HEK293 (cell line): ENCODE data around the gene SIDT1.

Experiments used
- CTCF ChIA-PET: fragments of 350-600 bp; formaldehyde crosslinking; extraction: SDS; loops from one replicate; lab custom pipeline; 2021; ENCODE audit warnings: antibody characterized with exemption; lab: Yijun Ruan, JAX
- POLR2A ChIA-PET: fragments of 300-600 bp; formaldehyde crosslinking; extraction: SDS; loops from one replicate; lab custom pipeline; 2020; ENCODE audit warnings: antibody characterized with exemption, inconsistent platforms; lab: Yijun Ruan, JAX
- H3K27ac ChIP-seq: fragments of 200-500 bp; sonication (Bioruptor generic); 2 replicates; pipeline ENCODE4 v1.5.1; 2014; ENCODE audit warnings: low read depth, low read length, control low read depth, inconsistent platforms; ENCODE audit errors: extremely low read depth
- H3K36me3 ChIP-seq, 2 experiments: fragments of 200-500 bp in 1 of 2; sonication (Bioruptor generic) in 1 of 2; 1 replicate in 1 of 2; 2 replicates in 1 of 2; pipeline ENCODE4 v1.5.1; 2014 to 2017; ENCODE audit warnings: inconsistent platforms in 2 of 2, low read length in 2 of 2; ENCODE audit not compliant: control insufficient read depth in 2 of 2, insufficient read depth in 1 of 2
- H3K4me1 ChIP-seq: fragments of 200-500 bp; sonication (Bioruptor generic); 2 replicates; pipeline ENCODE4 v1.5.1; 2014; ENCODE audit warnings: mild to moderate bottlenecking, low read length, inconsistent platforms; ENCODE audit not compliant: control insufficient read depth, insufficient read depth
- H3K4me3 ChIP-seq: 2 replicates; pipeline ENCODE4 v1.5.1; 2011; ENCODE audit warnings: low read depth, mild to moderate bottlenecking, control low read depth, low read length, moderate library complexity
- H3K9me3 ChIP-seq: fragments of 200-500 bp; sonication (Bioruptor generic); 2 replicates; pipeline ENCODE4 v1.5.1; 2014; ENCODE audit warnings: low read depth, low read length, inconsistent platforms; ENCODE audit not compliant: control insufficient read depth, insufficient read depth
- GLI4 ChIP-seq: fragments of 450-650 bp; formaldehyde crosslinking; IDR thresholded peaks from 2 replicates; pipeline ENCODE4 v1.5.1; 2016; ENCODE audit warnings: missing biosample characterization, missing genetic modification characterization
- GLIS1 ChIP-seq: fragments of 450-650 bp; formaldehyde crosslinking; IDR thresholded peaks from 2 replicates; pipeline ENCODE4 v1.5.1; 2016; ENCODE audit warnings: missing biosample characterization, missing genetic modification characterization
- HIC1 ChIP-seq: fragments of 450-650 bp; formaldehyde crosslinking; IDR thresholded peaks from 2 replicates; pipeline ENCODE4 v1.5.1; 2016; ENCODE audit warnings: missing biosample characterization, missing genetic modification characterization
- IKZF3 ChIP-seq: fragments of 450-650 bp; IDR thresholded peaks from 2 replicates; pipeline ENCODE4 v1.5.0; 2018; ENCODE audit warnings: missing biosample characterization, mild to moderate bottlenecking, missing genetic modification characterization, moderate library complexity
- ZFP41 ChIP-seq: fragments of 450-650 bp; formaldehyde crosslinking; IDR thresholded peaks from 2 replicates; pipeline ENCODE4 v1.5.1; 2016; ENCODE audit warnings: missing biosample characterization, missing genetic modification characterization, borderline replicate concordance
- ZNF10 ChIP-seq: fragments of 450-650 bp; formaldehyde crosslinking; IDR thresholded peaks from 2 replicates; pipeline ENCODE4 v1.5.1; 2017; ENCODE audit warnings: missing biosample characterization, missing genetic modification characterization
- ZNF132 ChIP-seq: fragments of 450-650 bp; formaldehyde crosslinking; IDR thresholded peaks from 2 replicates; pipeline ENCODE4 v1.5.1; 2017; ENCODE audit warnings: missing biosample characterization, missing genetic modification characterization, borderline replicate concordance
- ZNF169 ChIP-seq: fragments of 450-650 bp; formaldehyde crosslinking; IDR thresholded peaks from 2 replicates; pipeline ENCODE4 v1.5.1; 2016; ENCODE audit warnings: missing biosample characterization, missing genetic modification characterization
- ZNF223 ChIP-seq: fragments of 450-650 bp; formaldehyde crosslinking; IDR thresholded peaks from 2 replicates; pipeline ENCODE4 v1.5.1; 2016; ENCODE audit warnings: missing biosample characterization, missing genetic modification characterization
- ZNF302 ChIP-seq: fragments of 450-650 bp; formaldehyde crosslinking; IDR thresholded peaks from 2 replicates; pipeline ENCODE4 v1.5.1; 2016; ENCODE audit warnings: missing biosample characterization, missing genetic modification characterization, low read depth
- ZNF335 ChIP-seq: fragments of 450-650 bp; formaldehyde crosslinking; conservative IDR thresholded peaks from 2 replicates; pipeline ENCODE4 v1.5.1; 2016; ENCODE audit warnings: missing biosample characterization, missing genetic modification characterization
- ZNF416 ChIP-seq: fragments of 450-650 bp; formaldehyde crosslinking; IDR thresholded peaks from 2 replicates; pipeline ENCODE4 v1.5.1; 2016; ENCODE audit warnings: missing biosample characterization, missing genetic modification characterization
- ZNF510 ChIP-seq: fragments of 450-650 bp; formaldehyde crosslinking; IDR thresholded peaks from 2 replicates; pipeline ENCODE4 v1.5.1; 2018; ENCODE audit warnings: mild to moderate bottlenecking, missing genetic modification characterization, missing biosample characterization; ENCODE audit not compliant: insufficient replicate concordance
- ZNF530 ChIP-seq: fragments of 450-650 bp; formaldehyde crosslinking; IDR thresholded peaks from 2 replicates; pipeline ENCODE4 v1.5.1; 2016; ENCODE audit warnings: low read depth, missing biosample characterization, missing genetic modification characterization
- ZNF610 ChIP-seq: fragments of 450-650 bp; formaldehyde crosslinking; IDR thresholded peaks from 2 replicates; pipeline ENCODE4 v1.5.1; 2016; ENCODE audit warnings: missing biosample characterization, missing genetic modification characterization, borderline replicate concordance
- ZNF624 ChIP-seq: fragments of 450-650 bp; formaldehyde crosslinking; IDR thresholded peaks from 2 replicates; pipeline ENCODE4 v1.5.1; 2017; ENCODE audit warnings: missing biosample characterization, missing genetic modification characterization
- ZNF654 ChIP-seq: fragments of 450-650 bp; formaldehyde crosslinking; IDR thresholded peaks from 2 replicates; pipeline ENCODE4 v1.5.1; 2016; ENCODE audit warnings: low read depth, missing biosample characterization, missing genetic modification characterization
- ZNF658 ChIP-seq: fragments of 450-650 bp; formaldehyde crosslinking; IDR thresholded peaks from 2 replicates; pipeline ENCODE4; 2016; ENCODE audit warnings: missing biosample characterization, missing genetic modification characterization
- ZNF670 ChIP-seq: fragments of 450-650 bp; formaldehyde crosslinking; IDR thresholded peaks from 2 replicates; pipeline ENCODE4 v1.5.1; 2016; ENCODE audit warnings: missing biosample characterization, missing genetic modification characterization, low read depth
- ZNF785 ChIP-seq: fragments of 450-650 bp; formaldehyde crosslinking; IDR thresholded peaks from 2 replicates; pipeline ENCODE4 v1.5.1; 2016; ENCODE audit warnings: missing biosample characterization, missing genetic modification characterization
- TF ChIP-seq, protein P1 (sequence below): sonication (generic); formaldehyde crosslinking; IDR thresholded peaks from 2 replicates; pipeline ENCODE4 v1.8.1; 2022; ENCODE audit warnings: mild to moderate bottlenecking, moderate library complexity, missing genetic modification reagents
- TF ChIP-seq, protein P2 (sequence below): fragments of 450-650 bp; formaldehyde crosslinking; conservative IDR thresholded peaks from 2 replicates; pipeline ENCODE4 v1.5.1; 2016; ENCODE audit warnings: low read depth, missing biosample characterization, missing genetic modification characterization
- TF ChIP-seq, protein P3 (sequence below): fragments of 450-650 bp; formaldehyde crosslinking; IDR thresholded peaks from 2 replicates; pipeline ENCODE4 v1.5.1; 2016; ENCODE audit warnings: missing biosample characterization, missing genetic modification characterization
- TF ChIP-seq, protein P4 (sequence below): IDR thresholded peaks from 2 replicates; pipeline ENCODE4 v1.6.1; 2011; ENCODE audit warnings: mild to moderate bottlenecking, low read depth, low read length, borderline replicate concordance
- TF ChIP-seq, protein P5 (sequence below): fragments of 450-650 bp; formaldehyde crosslinking; IDR thresholded peaks from 2 replicates; pipeline ENCODE4 v1.5.1; 2017; ENCODE audit warnings: missing biosample characterization, mild to moderate bottlenecking, missing genetic modification characterization, moderate library complexity

SIDT1 gene

DNA sequence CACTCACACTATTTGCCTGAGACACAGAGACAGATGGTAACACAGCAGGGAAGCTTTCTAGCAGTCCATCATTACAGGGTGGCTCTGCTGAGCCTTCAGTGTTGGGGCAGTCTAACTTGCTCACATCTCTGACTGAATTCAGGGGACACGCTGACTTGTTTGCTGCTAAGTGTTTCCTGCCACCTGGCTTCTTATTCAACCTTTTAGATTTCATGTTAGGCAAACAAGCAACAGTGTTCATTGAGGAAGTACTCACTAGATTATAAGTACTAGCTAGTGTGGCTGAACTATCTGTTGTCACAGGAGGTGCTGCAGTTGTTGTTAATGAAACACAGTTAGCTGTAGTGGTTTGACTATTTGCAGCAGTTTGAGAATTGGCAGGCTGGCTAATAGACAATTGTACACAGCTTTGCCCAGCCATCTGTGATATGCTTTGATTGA lies 126.8 kb downstream of the SIDT1 start (continued):
- TF ChIP-seq ZNF302, result no peak
- TF ChIP-seq ZNF670 (tag by site-specific recombination), result no peak
- TF ChIP-seq, protein P1, sequence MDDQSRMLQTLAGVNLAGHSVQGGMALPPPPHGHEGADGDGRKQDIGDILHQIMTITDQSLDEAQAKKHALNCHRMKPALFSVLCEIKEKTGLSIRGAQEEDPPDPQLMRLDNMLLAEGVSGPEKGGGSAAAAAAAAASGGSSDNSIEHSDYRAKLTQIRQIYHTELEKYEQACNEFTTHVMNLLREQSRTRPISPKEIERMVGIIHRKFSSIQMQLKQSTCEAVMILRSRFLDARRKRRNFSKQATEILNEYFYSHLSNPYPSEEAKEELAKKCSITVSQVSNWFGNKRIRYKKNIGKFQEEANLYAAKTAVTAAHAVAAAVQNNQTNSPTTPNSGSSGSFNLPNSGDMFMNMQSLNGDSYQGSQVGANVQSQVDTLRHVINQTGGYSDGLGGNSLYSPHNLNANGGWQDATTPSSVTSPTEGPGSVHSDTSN (CRISPR knock-in tag), result no peak
- no peak for TF ChIP-seq ZNF530 (tag by site-specific recombination)
- TF ChIP-seq HIC1 (tag by site-specific recombination), result no peak
- no peak for TF ChIP-seq ZNF132
- TF ChIP-seq ZNF510, result no peak
- TF ChIP-seq ZNF10, result no peak

- Histone ChIP-seq H3K9me3 (no peaks in the 10 kb centered on the region), H3K36me3 (peaks cover 0 to 20% of the 10 kb centered on the region in 2 experiments; a peak in 1 of 3 replicates), H3K4me3 (no peak overlapping the region), H3K4me1 (no peaks in the 10 kb centered on the region), H3K27ac (no peak overlapping the region)
- TF ChIP-seq ZNF335 (tag by site-specific recombination), result no peak
- TF ChIP-seq ZFP41, result no peak
- TF ChIP-seq ZNF624 (tag by site-specific recombination), result no peak
- no peak for TF ChIP-seq ZNF610 (tag by site-specific recombination)
- no peak for TF ChIP-seq ZNF785 (tag by site-specific recombination)
- TF ChIP-seq, protein P2, sequence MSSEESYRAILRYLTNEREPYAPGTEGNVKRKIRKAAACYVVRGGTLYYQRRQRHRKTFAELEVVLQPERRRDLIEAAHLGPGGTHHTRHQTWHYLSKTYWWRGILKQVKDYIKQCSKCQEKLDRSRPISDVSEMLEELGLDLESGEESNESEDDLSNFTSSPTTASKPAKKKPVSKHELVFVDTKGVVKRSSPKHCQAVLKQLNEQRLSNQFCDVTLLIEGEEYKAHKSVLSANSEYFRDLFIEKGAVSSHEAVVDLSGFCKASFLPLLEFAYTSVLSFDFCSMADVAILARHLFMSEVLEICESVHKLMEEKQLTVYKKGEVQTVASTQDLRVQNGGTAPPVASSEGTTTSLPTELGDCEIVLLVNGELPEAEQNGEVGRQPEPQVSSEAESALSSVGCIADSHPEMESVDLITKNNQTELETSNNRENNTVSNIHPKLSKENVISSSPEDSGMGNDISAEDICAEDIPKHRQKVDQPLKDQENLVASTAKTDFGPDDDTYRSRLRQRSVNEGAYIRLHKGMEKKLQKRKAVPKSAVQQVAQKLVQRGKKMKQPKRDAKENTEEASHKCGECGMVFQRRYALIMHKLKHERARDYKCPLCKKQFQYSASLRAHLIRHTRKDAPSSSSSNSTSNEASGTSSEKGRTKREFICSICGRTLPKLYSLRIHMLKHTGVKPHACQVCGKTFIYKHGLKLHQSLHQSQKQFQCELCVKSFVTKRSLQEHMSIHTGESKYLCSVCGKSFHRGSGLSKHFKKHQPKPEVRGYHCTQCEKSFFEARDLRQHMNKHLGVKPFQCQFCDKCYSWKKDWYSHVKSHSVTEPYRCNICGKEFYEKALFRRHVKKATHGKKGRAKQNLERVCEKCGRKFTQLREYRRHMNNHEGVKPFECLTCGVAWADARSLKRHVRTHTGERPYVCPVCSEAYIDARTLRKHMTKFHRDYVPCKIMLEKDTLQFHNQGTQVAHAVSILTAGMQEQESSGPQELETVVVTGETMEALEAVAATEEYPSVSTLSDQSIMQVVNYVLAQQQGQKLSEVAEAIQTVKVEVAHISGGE (tag by site-specific recombination), result no peak
- TF ChIP-seq, protein P3, sequence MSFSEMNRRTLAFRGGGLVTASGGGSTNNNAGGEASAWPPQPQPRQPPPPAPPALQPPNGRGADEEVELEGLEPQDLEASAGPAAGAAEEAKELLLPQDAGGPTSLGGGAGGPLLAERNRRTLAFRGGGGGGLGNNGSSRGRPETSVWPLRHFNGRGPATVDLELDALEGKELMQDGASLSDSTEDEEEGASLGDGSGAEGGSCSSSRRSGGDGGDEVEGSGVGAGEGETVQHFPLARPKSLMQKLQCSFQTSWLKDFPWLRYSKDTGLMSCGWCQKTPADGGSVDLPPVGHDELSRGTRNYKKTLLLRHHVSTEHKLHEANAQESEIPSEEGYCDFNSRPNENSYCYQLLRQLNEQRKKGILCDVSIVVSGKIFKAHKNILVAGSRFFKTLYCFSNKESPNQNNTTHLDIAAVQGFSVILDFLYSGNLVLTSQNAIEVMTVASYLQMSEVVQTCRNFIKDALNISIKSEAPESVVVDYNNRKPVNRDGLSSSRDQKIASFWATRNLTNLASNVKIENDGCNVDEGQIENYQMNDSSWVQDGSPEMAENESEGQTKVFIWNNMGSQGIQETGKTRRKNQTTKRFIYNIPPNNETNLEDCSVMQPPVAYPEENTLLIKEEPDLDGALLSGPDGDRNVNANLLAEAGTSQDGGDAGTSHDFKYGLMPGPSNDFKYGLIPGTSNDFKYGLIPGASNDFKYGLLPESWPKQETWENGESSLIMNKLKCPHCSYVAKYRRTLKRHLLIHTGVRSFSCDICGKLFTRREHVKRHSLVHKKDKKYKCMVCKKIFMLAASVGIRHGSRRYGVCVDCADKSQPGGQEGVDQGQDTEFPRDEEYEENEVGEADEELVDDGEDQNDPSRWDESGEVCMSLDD, result no peak
- no peak for TF ChIP-seq ZNF169
- TF ChIP-seq GLIS1 (tag by site-specific recombination), result no peak
- TF ChIP-seq, protein P4, sequence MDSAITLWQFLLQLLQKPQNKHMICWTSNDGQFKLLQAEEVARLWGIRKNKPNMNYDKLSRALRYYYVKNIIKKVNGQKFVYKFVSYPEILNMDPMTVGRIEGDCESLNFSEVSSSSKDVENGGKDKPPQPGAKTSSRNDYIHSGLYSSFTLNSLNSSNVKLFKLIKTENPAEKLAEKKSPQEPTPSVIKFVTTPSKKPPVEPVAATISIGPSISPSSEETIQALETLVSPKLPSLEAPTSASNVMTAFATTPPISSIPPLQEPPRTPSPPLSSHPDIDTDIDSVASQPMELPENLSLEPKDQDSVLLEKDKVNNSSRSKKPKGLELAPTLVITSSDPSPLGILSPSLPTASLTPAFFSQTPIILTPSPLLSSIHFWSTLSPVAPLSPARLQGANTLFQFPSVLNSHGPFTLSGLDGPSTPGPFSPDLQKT, result no peak
- no peak for TF ChIP-seq IKZF3
- TF ChIP-seq ZNF658 (tag by site-specific recombination), result no peak
- TF ChIP-seq GLI4, result no peak
- no peak for TF ChIP-seq ZNF223 (tag by site-specific recombination)
- TF ChIP-seq, protein P5, sequence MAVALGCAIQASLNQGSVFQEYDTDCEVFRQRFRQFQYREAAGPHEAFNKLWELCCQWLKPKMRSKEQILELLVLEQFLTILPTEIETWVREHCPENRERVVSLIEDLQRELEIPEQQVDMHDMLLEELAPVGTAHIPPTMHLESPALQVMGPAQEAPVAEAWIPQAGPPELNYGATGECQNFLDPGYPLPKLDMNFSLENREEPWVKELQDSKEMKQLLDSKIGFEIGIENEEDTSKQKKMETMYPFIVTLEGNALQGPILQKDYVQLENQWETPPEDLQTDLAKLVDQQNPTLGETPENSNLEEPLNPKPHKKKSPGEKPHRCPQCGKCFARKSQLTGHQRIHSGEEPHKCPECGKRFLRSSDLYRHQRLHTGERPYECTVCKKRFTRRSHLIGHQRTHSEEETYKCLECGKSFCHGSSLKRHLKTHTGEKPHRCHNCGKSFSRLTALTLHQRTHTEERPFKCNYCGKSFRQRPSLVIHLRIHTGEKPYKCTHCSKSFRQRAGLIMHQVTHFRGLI (tag by site-specific recombination), result no peak
- no peak for TF ChIP-seq ZNF654
- no peak for TF ChIP-seq ZNF416
- POLR2A ChIA-PET, result no interaction called here
- CTCF ChIA-PET, result no interaction called here
These were observed 127.6 kb downstream of the SIDT1 start for GRCh38 chr3:113659996-113660395.
